ENCODE data around the gene ENOX1.

Gene ENOX1

DNA sequence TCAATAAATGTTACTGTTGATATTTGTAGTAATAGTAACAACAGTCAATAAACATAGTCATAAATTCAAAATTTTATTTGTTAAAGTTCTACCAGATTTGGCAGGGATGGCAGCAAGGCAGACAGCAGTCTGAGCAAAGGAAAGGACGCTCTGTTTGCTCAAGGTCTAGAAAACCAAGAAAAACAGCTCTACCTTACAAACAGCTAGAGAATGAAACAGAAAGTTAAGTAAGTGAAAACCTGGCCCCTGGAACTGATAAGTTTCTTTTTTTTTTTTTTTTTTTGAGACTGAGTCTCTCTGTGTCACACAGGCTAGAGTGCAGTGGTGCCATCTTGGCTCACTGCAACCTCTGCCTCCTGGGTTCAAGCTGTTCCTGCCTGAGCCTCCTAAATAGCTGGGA is 27.9 kb downstream of the ENOX1 start:
- Histone ChIP-seq H2AFZ (ENCODE audit: low read depth, low read length) (no peak overlapping the region), H3K4me1 (ENCODE audit: insufficient read depth, low read length) (peaks cover 6% of the 10 kb centered on the region), H3K27me3 (ENCODE audit: insufficient read depth, low read length) (no peaks in the 10 kb centered on the region), H3K4me3 (ENCODE audit: low read length) (no peak overlapping the region), H3K9me3 (ENCODE audit: low read length) (no peaks in the 10 kb centered on the region), H3K36me3 (ENCODE audit: insufficient read depth, low read length) (no peaks in the 10 kb centered on the region)

DNA sequence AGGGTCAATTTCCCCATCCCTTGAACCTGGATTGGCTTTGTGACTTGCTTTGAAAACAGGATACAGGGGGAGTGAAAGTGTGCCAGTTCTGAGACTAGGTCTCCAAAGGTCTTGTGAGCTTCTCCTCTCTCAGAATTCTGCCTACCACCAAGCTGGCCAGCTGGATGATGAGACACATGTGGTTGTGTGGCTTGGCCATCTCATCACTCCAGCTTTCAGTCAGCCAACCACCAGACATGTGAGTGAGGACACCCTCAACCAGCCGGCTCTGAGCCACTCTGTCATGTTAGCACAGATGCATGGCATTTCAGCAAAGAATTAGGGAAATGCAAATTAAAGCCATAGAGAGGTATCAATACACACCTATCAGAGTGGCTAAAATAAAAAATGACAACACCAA is 29.5 kb downstream of the ENOX1 start:
- H2AFZ ChIP-seq (ENCODE audit: low read depth, low read length) = no peak overlapping the region
- peaks cover 6% of the 10 kb centered on the region for H3K4me1 ChIP-seq (ENCODE audit: insufficient read depth, low read length)
- no peaks in the 10 kb centered on the region for H3K27me3 ChIP-seq (ENCODE audit: insufficient read depth, low read length)
- no peaks in the 10 kb centered on the region for H3K9me3 ChIP-seq (ENCODE audit: low read length)
- no peaks in the 10 kb centered on the region for H3K36me3 ChIP-seq (ENCODE audit: insufficient read depth, low read length)
- no peak overlapping the region for H3K4me3 ChIP-seq (ENCODE audit: low read length)

DNA sequence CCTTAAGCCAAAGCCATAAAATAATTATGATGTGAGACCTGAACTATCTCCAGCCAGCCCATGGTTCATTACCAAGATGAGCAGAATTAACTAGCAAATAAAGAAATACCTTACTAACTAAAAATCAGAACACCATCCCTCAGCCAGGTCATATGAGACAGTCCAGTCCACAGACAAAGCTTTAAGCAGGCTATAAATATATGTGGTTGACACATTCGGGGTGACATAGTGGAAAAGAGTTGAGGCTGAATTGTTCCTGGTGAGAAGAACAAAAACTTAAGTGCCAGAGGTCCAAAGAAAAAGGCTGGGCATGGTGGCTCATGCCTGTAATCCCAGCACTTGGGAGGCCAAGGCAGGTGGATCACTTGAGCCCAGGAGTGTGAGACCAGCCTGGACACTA is 30.9 kb downstream of the ENOX1 start:
- H3K4me1 ChIP-seq (ENCODE audit: insufficient read depth, low read length) = peaks cover 10% of the 10 kb centered on the region
- no peaks in the 10 kb centered on the region for H3K27me3 ChIP-seq (ENCODE audit: insufficient read depth, low read length)
- H3K9me3 ChIP-seq (ENCODE audit: low read length) = no peaks in the 10 kb centered on the region
- H3K36me3 ChIP-seq (ENCODE audit: insufficient read depth, low read length) = no peaks in the 10 kb centered on the region
- no peak overlapping the region for H3K4me3 ChIP-seq (ENCODE audit: low read length)
- H2AFZ ChIP-seq (ENCODE audit: low read depth, low read length) = no peak overlapping the region

DNA sequence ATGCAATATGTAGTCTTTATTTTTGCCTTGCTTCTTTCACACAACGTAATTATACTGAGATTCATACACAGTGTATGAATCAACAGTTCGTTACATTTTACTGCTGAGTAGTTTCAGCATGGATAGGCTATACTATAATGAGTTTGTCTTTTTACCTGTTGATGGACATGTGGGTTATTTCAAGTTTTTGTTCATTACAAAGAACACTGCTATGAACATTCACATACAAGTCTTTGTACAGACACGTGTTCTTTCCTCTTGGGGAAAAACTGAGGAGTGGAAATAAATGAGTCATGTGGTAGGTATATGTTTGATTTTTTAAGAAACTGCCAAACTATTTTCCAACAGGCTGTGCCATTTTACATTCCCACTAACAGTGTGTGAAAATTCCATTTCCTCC is 35.1 kb downstream of the ENOX1 start:
- no peak overlapping the region for H3K4me3 ChIP-seq (ENCODE audit: low read length)
- no peak overlapping the region for H2AFZ ChIP-seq (ENCODE audit: low read depth, low read length)
- no peaks in the 10 kb centered on the region for H3K9me3 ChIP-seq (ENCODE audit: low read length)
- no peaks in the 10 kb centered on the region for H3K36me3 ChIP-seq (ENCODE audit: insufficient read depth, low read length)
- peaks cover 10% of the 10 kb centered on the region for H3K4me1 ChIP-seq (ENCODE audit: insufficient read depth, low read length)
- no peaks in the 10 kb centered on the region for H3K27me3 ChIP-seq (ENCODE audit: insufficient read depth, low read length)

GRCh38 chr13:43749503-43749902 is 37.3 kb downstream of the ENOX1 start:
- no peak overlapping the region for H3K4me3 ChIP-seq (ENCODE audit: low read length)
- no peak overlapping the region for H2AFZ ChIP-seq (ENCODE audit: low read depth, low read length)
- no peaks in the 10 kb centered on the region for H3K27me3 ChIP-seq (ENCODE audit: insufficient read depth, low read length)
- H3K4me1 ChIP-seq (ENCODE audit: insufficient read depth, low read length) = peaks cover 6% of the 10 kb centered on the region
- no peaks in the 10 kb centered on the region for H3K9me3 ChIP-seq (ENCODE audit: low read length)
- no peaks in the 10 kb centered on the region for H3K36me3 ChIP-seq (ENCODE audit: insufficient read depth, low read length)

DNA sequence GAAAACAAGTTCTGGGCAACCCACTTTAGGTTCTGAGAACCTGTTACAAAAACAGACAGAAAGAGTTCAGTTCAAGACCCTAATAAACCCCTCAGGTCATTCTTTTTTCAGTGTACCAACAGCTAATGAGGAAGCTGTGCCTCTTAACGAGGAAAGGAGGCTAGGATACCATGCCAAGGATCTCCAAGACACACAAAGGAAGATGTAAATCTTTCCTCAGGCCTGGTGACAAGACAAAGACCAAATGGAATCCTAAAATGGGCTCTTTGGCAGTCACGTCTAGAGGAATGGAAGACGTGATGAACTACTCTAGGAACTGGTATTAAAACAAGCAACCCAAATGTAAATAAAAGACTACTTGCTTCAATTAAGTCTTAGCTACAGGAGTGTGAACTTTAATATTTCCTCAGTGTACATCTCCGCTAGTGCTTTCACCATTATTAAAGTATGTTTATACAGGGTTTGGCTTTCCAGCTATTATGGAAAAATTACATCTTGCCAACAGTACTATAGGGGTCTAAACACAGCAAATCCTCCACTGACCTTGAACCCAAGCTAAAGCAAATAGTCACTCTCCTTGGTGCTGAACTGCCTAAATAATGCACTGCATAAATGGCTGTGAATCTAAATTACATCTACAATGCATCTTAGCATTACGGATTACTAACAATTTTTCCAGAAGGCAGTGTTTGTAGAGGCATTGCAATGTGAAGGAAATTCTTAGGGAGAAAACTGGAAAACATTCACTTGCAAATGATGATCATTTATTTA is 42.3 kb downstream of the ENOX1 start:
- Histone ChIP-seq H2AFZ (ENCODE audit: low read depth, low read length) (no peak overlapping the region), H3K4me1 (ENCODE audit: insufficient read depth, low read length) (no peaks in the 10 kb centered on the region), H3K36me3 (ENCODE audit: insufficient read depth, low read length) (no peaks in the 10 kb centered on the region), H3K4me3 (ENCODE audit: low read length) (no peak overlapping the region), H3K27me3 (ENCODE audit: insufficient read depth, low read length) (no peaks in the 10 kb centered on the region), H3K9me3 (ENCODE audit: low read length) (no peaks in the 10 kb centered on the region)

DNA sequence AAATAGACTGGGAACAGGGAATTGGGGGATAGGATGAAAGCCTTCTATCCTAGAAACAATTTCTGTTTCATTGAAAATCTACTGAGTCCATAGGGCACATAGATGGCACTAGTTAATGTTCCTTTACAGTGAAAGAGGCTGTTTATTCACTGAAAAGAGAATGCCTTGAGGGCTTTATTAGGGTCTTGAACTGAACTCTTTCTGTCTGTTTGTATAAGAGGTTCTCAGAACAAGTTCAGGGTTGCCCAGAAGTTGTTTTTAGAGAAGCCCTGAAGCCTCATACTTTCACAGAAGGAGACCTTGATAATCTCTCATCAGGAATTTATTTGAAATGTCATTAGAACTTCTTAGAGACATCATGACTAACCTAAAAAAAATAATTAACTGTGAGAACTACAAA is 43.9 kb downstream of the ENOX1 start:
- Histone ChIP-seq H3K27me3 (ENCODE audit: insufficient read depth, low read length) (no peaks in the 10 kb centered on the region), H2AFZ (ENCODE audit: low read depth, low read length) (no peak overlapping the region), H3K36me3 (ENCODE audit: insufficient read depth, low read length) (no peaks in the 10 kb centered on the region), H3K4me3 (ENCODE audit: low read length) (no peak overlapping the region), H3K9me3 (ENCODE audit: low read length) (no peaks in the 10 kb centered on the region), H3K4me1 (ENCODE audit: insufficient read depth, low read length) (no peaks in the 10 kb centered on the region)

GRCh38 chr13:43737392-43737923 is 49.3 kb downstream of the ENOX1 start:
- H3K4me3 ChIP-seq (ENCODE audit: low read length) = no peak overlapping the region

DNA sequence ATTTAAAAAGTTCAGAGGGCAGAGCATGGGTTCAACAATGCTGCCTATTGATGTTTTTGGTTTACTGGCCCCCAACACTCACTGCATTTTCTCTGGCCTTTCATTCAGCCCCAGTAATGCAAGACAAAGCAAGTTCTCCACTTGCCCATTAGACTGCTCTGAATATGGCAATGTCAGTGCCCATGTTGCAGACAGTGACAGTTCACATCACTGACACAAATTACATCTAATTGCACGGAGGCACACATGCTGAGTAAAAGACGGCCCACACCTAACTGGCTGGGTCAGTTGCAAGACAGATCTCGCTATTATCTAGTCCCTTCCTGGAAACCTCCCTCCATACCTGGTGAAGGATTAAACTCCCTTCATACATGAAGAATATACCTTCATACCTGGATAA is 54.0 kb downstream of the ENOX1 start:
- Histone ChIP-seq H2AFZ (ENCODE audit: low read depth, low read length) (no peak overlapping the region), H3K4me3 (ENCODE audit: low read length) (no peak overlapping the region), H3K4me1 (ENCODE audit: insufficient read depth, low read length) (peaks cover 10% of the 10 kb centered on the region), H3K36me3 (ENCODE audit: insufficient read depth, low read length) (no peaks in the 10 kb centered on the region), H3K9me3 (ENCODE audit: low read length) (no peaks in the 10 kb centered on the region), H3K27me3 (ENCODE audit: insufficient read depth, low read length) (no peaks in the 10 kb centered on the region)

More at GRCh38 chr13:43737392-43737923, 49.3 kb downstream of the ENOX1 start:
- no peaks in the 10 kb centered on the region for H3K36me3 ChIP-seq (ENCODE audit: insufficient read depth, low read length)
- H3K27me3 ChIP-seq (ENCODE audit: insufficient read depth, low read length) = no peaks in the 10 kb centered on the region
- no peak overlapping the region for H2AFZ ChIP-seq (ENCODE audit: low read depth, low read length)
- H3K9me3 ChIP-seq (ENCODE audit: low read length) = no peaks in the 10 kb centered on the region
- peaks cover 4% of the 10 kb centered on the region for H3K4me1 ChIP-seq (ENCODE audit: insufficient read depth, low read length)

DNA sequence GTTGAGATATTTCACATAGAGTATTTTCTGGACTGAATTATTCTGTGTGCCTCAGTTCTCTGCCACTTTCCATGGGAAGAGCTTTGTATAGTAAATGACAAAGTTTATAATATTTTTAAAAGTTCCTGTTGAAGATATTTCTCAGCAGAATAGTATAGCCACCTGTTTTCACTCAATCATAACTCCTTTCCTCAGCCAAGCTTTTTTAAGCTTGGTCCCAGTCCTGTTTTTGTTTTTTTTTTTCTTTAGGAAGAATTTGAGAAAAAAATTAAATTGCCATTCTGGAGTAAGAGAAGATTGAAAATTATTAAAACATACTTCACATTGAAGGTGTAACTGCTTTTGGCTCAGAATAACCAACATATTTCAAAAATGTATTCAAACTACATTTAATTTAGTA is 55.5 kb downstream of the ENOX1 start:
- no peaks in the 10 kb centered on the region for H3K27me3 ChIP-seq (ENCODE audit: insufficient read depth, low read length)
- H3K9me3 ChIP-seq (ENCODE audit: low read length) = no peaks in the 10 kb centered on the region
- H3K36me3 ChIP-seq (ENCODE audit: insufficient read depth, low read length) = no peaks in the 10 kb centered on the region
- peaks cover 10% of the 10 kb centered on the region for H3K4me1 ChIP-seq (ENCODE audit: insufficient read depth, low read length)
- H2AFZ ChIP-seq (ENCODE audit: low read depth, low read length) = no peak overlapping the region
- H3K4me3 ChIP-seq (ENCODE audit: low read length) = no peak overlapping the region

- Histone ChIP-seq H3K9me3 (ENCODE audit: low read length) (no peaks in the 10 kb centered on the region), H3K4me3 (ENCODE audit: low read length) (no peak overlapping the region), H3K4me1 (ENCODE audit: insufficient read depth, low read length) (peaks cover 10% of the 10 kb centered on the region), H3K36me3 (ENCODE audit: insufficient read depth, low read length) (no peaks in the 10 kb centered on the region), H2AFZ (ENCODE audit: low read depth, low read length) (no peak overlapping the region), H3K27me3 (ENCODE audit: insufficient read depth, low read length) (no peaks in the 10 kb centered on the region)
Observed at GRCh38 chr13:43730642-43731041, 56.1 kb downstream of the ENOX1 start.

DNA sequence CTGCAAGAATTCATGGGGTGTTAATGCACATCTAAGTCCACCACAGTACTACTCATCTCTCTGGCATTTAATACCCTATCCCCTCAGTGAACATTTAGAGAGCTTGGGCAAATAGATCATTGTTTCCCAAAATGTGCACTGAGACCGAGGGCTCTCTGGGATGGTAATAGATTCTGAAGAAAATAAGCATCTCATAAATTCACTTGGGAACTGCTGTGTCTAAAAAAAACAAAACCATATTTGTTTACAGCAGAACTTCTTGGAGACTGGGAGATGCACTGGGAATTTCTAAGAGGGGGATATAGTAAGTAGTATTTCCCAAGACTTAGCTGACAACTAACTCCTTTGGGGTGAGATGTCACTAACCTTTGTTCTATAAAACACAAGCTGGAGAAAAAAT is 58.4 kb downstream of the ENOX1 start:
- Histone ChIP-seq H3K36me3 (ENCODE audit: insufficient read depth, low read length) (no peaks in the 10 kb centered on the region), H3K4me3 (ENCODE audit: low read length) (no peak overlapping the region), H3K27me3 (ENCODE audit: insufficient read depth, low read length) (no peaks in the 10 kb centered on the region), H3K9me3 (ENCODE audit: low read length) (no peaks in the 10 kb centered on the region), H2AFZ (ENCODE audit: low read depth, low read length) (no peak overlapping the region), H3K4me1 (ENCODE audit: insufficient read depth, low read length) (peaks cover 20% of the 10 kb centered on the region)

DNA sequence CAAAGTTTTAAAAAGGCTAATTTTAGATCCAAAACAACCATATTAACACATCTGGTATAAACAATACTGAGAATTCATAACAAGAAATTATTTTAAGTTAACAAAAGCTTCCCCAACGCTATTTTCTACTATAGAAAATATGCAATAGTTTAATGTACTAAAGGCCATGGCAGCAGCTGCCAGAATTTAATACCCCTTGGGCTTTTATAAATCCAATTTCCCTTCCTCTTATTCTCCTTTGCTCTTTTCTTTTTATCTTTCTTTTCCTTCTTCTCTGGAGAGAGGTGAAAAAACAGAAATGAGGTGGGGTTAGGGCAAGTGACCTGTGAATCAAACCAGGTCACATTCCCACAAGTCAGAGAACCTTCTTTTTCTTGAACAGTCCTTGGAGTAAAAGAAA is 58.9 kb downstream of the ENOX1 start:
- Histone ChIP-seq H2AFZ (ENCODE audit: low read depth, low read length) (no peak overlapping the region), H3K36me3 (ENCODE audit: insufficient read depth, low read length) (no peaks in the 10 kb centered on the region), H3K4me1 (ENCODE audit: insufficient read depth, low read length) (peaks cover 20% of the 10 kb centered on the region), H3K4me3 (ENCODE audit: low read length) (no peak overlapping the region), H3K27me3 (ENCODE audit: insufficient read depth, low read length) (no peaks in the 10 kb centered on the region), H3K9me3 (ENCODE audit: low read length) (no peaks in the 10 kb centered on the region)

DNA sequence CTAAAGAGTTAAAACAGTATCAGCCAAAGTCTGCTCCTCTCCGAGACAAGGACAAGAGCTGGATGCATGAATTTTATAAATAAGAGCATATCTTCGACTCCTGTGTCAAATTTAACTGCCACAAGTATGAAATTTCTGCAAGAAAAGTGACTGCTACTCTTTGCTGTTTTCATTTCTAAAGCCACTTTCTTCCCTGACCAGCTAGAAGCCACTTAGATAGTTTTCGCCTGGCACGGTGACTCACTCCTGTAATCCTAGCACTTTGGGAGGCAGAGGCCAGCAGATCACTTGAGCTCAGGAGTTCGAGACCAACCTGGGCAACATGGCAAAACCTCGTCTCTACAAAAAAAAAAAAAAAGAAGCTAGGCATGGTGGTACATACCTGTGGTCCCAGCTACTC is 61.3 kb downstream of the ENOX1 start:
- peaks cover 16% of the 10 kb centered on the region for H3K4me1 ChIP-seq (ENCODE audit: insufficient read depth, low read length)
- no peaks in the 10 kb centered on the region for H3K9me3 ChIP-seq (ENCODE audit: low read length)
- H2AFZ ChIP-seq (ENCODE audit: low read depth, low read length) = peak overlapping the region; percentile 6
- no peaks in the 10 kb centered on the region for H3K27me3 ChIP-seq (ENCODE audit: insufficient read depth, low read length)
- H3K4me3 ChIP-seq (ENCODE audit: low read length) = no peak overlapping the region
- H3K36me3 ChIP-seq (ENCODE audit: insufficient read depth, low read length) = no peaks in the 10 kb centered on the region

Measured in neuron (in vitro differentiated cells).